Neural crest cell (in vitro differentiated cells): ENCODE data around the gene ALG12. TPM values are rescaled to one million over a fixed set of nuclear protein-coding genes. Genes with fewer than 3 reads are reported as not detected.

ENCODE experiments used
- DNase-seq: peaks from one replicate; pipeline ENCODE4 v3.0.0; 2021; ENCODE audit warnings: low read depth, mixed read lengths, low spot score
- H3K27ac Mint-ChIP-seq: one replicate; pipeline ENCODE4 v1.8.0; 2021; ENCODE audit warnings: mild to moderate bottlenecking, mixed read lengths; ENCODE audit not compliant: unreplicated experiment
- H3K27me3 Mint-ChIP-seq: 2 replicates; pipeline ENCODE4 v1.8.0; 2021; ENCODE audit warnings: low read depth, mild to moderate bottlenecking, mixed read lengths
- H3K36me3 Mint-ChIP-seq: 2 replicates; pipeline ENCODE4 v1.8.0; 2021; ENCODE audit warnings: low read depth, mild to moderate bottlenecking, mixed read lengths
- H3K4me1 Mint-ChIP-seq: 2 replicates; pipeline ENCODE4 v1.8.0; 2021; ENCODE audit warnings: mixed read lengths
- H3K4me3 Mint-ChIP-seq: one replicate; pipeline ENCODE4 v1.8.0; 2021; ENCODE audit warnings: mild to moderate bottlenecking, mixed read lengths
- H3K9me3 Mint-ChIP-seq: 2 replicates; pipeline ENCODE4 v1.8.0; 2021; ENCODE audit warnings: mixed read lengths
- CTCF ChIP-seq: fragments of 200-600 bp; sonication (generic); conservative IDR thresholded peaks from 2 replicates; pipeline ENCODE4 v1.5.0; 2021; ENCODE audit warnings: antibody characterized with exemption, mild to moderate bottlenecking
- total RNA-seq: library from RNA; stranded (reverse); gene quantifications from 2 replicates; pipeline ENCODE4 v1.2.1, GENCODE V29; 2021

Gene ALG12
- total RNA-seq, 1 donor from 2014 or later, result 21.2 TPM

- Mint-ChIP-seq H3K4me3 (no peak overlapping the region), H3K27me3 (peaks cover 4% of the 10 kb centered on the region), H3K27ac (no peak overlapping the region), H3K9me3 (no peaks in the 10 kb centered on the region), H3K36me3 (no peaks in the 10 kb centered on the region), H3K4me1 (peaks cover 30% of the 10 kb centered on the region)
- TF ChIP-seq CTCF, result no peak
- DNase-seq, result no peak
Observed at GRCh38 chr22:49934891-49935557, 16.8 kb upstream of the ALG12 start.

- Mint-ChIP-seq H3K27ac (no peak overlapping the region), H3K9me3 (no peaks in the 10 kb centered on the region), H3K27me3 (peaks cover 4% of the 10 kb centered on the region), H3K4me3 (no peak overlapping the region), H3K4me1 (peaks cover 27% of the 10 kb centered on the region), H3K36me3 (no peaks in the 10 kb centered on the region)
- no peak for DNase-seq
- TF ChIP-seq CTCF, result no peak
Observed at GRCh38 chr22:49934160-49934890, 16.1 kb upstream of the ALG12 start.

GRCh38 chr22:49933236-49934159 lies 15.3 kb upstream of the ALG12 start:
- H3K4me3 Mint-ChIP-seq, result peak overlapping the region; percentile 43
- no peak overlapping the region for H3K27ac Mint-ChIP-seq
- peaks cover 4% of the 10 kb centered on the region for H3K27me3 Mint-ChIP-seq
- TF ChIP-seq CTCF, result no peak
- no peak for DNase-seq
- H3K36me3 Mint-ChIP-seq, result no peaks in the 10 kb centered on the region
- H3K9me3 Mint-ChIP-seq, result no peaks in the 10 kb centered on the region
- H3K4me1 Mint-ChIP-seq, result peaks cover 23% of the 10 kb centered on the region

- H3K27ac Mint-ChIP-seq, result no peak overlapping the region
- no peaks in the 10 kb centered on the region for H3K36me3 Mint-ChIP-seq
- DNase-seq, result no peak
- peak; percentile 65 for TF ChIP-seq CTCF
- peaks cover 4% of the 10 kb centered on the region for H3K27me3 Mint-ChIP-seq
- no peaks in the 10 kb centered on the region for H3K9me3 Mint-ChIP-seq
- peaks cover 22% of the 10 kb centered on the region for H3K4me1 Mint-ChIP-seq
- peak overlapping the region; percentile 50 for H3K4me3 Mint-ChIP-seq
Observed at GRCh38 chr22:49930596-49931412, 12.6 kb upstream of the ALG12 start.
